HG03095 (cell line): ENCODE data around the gene ABHD12B.

Source experiments
- ATAC-seq: cut with Tn5 transposase; IDR thresholded peaks from one replicate; pipeline ENCODE4 v1.9.1; 2021; ENCODE audit warnings: moderate library complexity; ENCODE audit not compliant: unreplicated experiment

Gene ABHD12B

GRCh38 chr14:50839048-50839447, 32.8 kb upstream of the ABHD12B start:
- ATAC-seq: no peak

GRCh38 chr14:50839691-50840090, 32.2 kb upstream of the ABHD12B start:
- no peak for ATAC-seq

- ATAC-seq: no peak
These were observed 27.5 kb upstream of the ABHD12B start for GRCh38 chr14:50844391-50844790.

- no peak for ATAC-seq
These were observed 26.7 kb upstream of the ABHD12B start for GRCh38 chr14:50845166-50845565.

GRCh38 chr14:50846226-50846880, 25.5 kb upstream of the ABHD12B start:
- ATAC-seq: no peak

GRCh38 chr14:50853891-50854290, 18.0 kb upstream of the ABHD12B start:
- ATAC-seq: no peak

GRCh38 chr14:50854521-50854920, 17.3 kb upstream of the ABHD12B start:
- no peak for ATAC-seq

GRCh38 chr14:50855558-50855957, 16.3 kb upstream of the ABHD12B start:
- ATAC-seq: no peak

- ATAC-seq: no peak
These were observed 15.2 kb upstream of the ABHD12B start for GRCh38 chr14:50856660-50857059.

GRCh38 chr14:50859296-50859624, 12.6 kb upstream of the ABHD12B start:
- ATAC-seq: no peak

GRCh38 chr14:50860478-50861086, 11.3 kb upstream of the ABHD12B start:
- ATAC-seq: no peak

- no peak for ATAC-seq
These were observed 9.8 kb upstream of the ABHD12B start for GRCh38 chr14:50862036-50862570.

GRCh38 chr14:50864237-50864636, 7.6 kb upstream of the ABHD12B start:
- ATAC-seq: no peak

- ATAC-seq: no peak
These were observed 6.9 kb upstream of the ABHD12B start for GRCh38 chr14:50864946-50865345.

- ATAC-seq: no peak
These were observed 6.3 kb upstream of the ABHD12B start for GRCh38 chr14:50865391-50866076.

- ATAC-seq: no peak
These were observed 625 bp upstream of the ABHD12B start for GRCh38 chr14:50871228-50871627.

GRCh38 chr14:50874757-50875156, 2.9 kb downstream of the ABHD12B start:
- no peak for ATAC-seq

GRCh38 chr14:50875359-50876070, 3.7 kb downstream of the ABHD12B start:
- peak; percentile 95 for ATAC-seq

GRCh38 chr14:50882932-50883826, 11.3 kb downstream of the ABHD12B start:
- ATAC-seq: no peak

- no peak for ATAC-seq
These were observed 12.0 kb downstream of the ABHD12B start for GRCh38 chr14:50883827-50884197.

GRCh38 chr14:50887476-50887875, 15.6 kb downstream of the ABHD12B start:
- no peak for ATAC-seq
